Left lung (tissue), 10 donors: Measurements from ENCODE around the gene CWC22. TPM values are rescaled to one million over a fixed set of nuclear protein-coding genes. Genes with fewer than 3 reads are reported as not detected.

Experiments used
- ATAC-seq: fragments of 200-7000 bp; cut with Tn5 transposase; one replicate; pipeline ENCODE4 v1.9.1; 2020; ENCODE audit warnings: moderate library complexity
- DNase-seq, 4 donors: peaks; one replicate each; pipeline ENCODE4 v3.0.0-alpha.2; 2013 to 2020
- H3K27ac ChIP-seq, 2 donors: fragments of 200-600 bp; sonication (generic) in 1 of 2; one replicate each; pipeline versions ENCODE4 v1.5.0 to v1.8.0; 2020 to 2021
- H3K27me3 ChIP-seq, 2 donors: fragments of 200-600 bp; sonication (generic) in 1 of 2; one replicate each; pipeline versions ENCODE4 v1.5.0 to v1.8.0; 2020 to 2021
- H3K36me3 ChIP-seq, 2 donors: fragments of 200-600 bp; sonication (generic) in 1 of 2; one replicate each; pipeline versions ENCODE4 v1.5.0 to v1.8.0; 2020 to 2021
- H3K4me1 ChIP-seq, 2 donors: fragments of 200-600 bp; one replicate each; pipeline ENCODE4 v1.8.0; 2021
- H3K4me3 ChIP-seq, 2 donors: fragments of 200-600 bp; sonication (generic) in 1 of 2; one replicate each; pipeline versions ENCODE4 v1.5.0 to v1.8.0; 2020 to 2021; ENCODE audit warnings: mild to moderate bottlenecking in 1 of 2
- H3K9me3 ChIP-seq, 2 donors: fragments of 200-600 bp; sonication (generic) in 1 of 2; one replicate each; pipeline versions ENCODE4 v1.5.0 to v1.8.0; 2020 to 2021
- CTCF ChIP-seq, 2 donors: fragments of 200-600 bp; sonication (generic) in 1 of 2; IDR thresholded peaks; one replicate each; pipeline versions ENCODE4 v1.5.0 to v1.8.0; 2021; ENCODE audit warnings: antibody characterized with exemption in 2 of 2
- intact Hi-C, 2 donors: fragments of 100-400 bp; cut with DNase I; formaldehyde crosslinking; loops; one replicate each; pipeline versions ENCODE4 v1.11.2 to v1.14.2; 2022
- polyA plus RNA-seq, 6 donors: library from polyadenylated mRNA; unstranded; fragments of 120-200 nt; gene quantifications; one replicate each; pipeline ENCODE4 v1.2.1, GENCODE V29; 2013; ENCODE audit not compliant: insufficient read length in 6 of 6
- total RNA-seq, 2 donors: library from RNA; stranded (reverse); fragmentation: NEBNext Ultra II Directional; extraction: Animal tissue kit (Norgen Biotek cat#: 25700); gene quantifications; one replicate each; pipeline ENCODE4 v1.2.1, GENCODE V29; 2021
- donor health status: DM: no; HTN: yes; CAD: no.
- donor health status: DM: no; HTN: no; CAD: no.

Gene CWC22
- total and polyA plus RNA-seq, 8 donors, result 13.9 to 42.8 (median 37.8) TPM

GRCh38 chr2:180004731-180005130, 2.4 kb downstream of the CWC22 start:
- Histone ChIP-seq H3K4me1 (peaks cover 7 to 56% of the 10 kb centered on the region in 2 donors), H3K27ac (no peak overlapping the region), H3K9me3 (no peaks in the 10 kb centered on the region), H3K36me3 (no peaks in the 10 kb centered on the region), H3K27me3 (no peaks in the 10 kb centered on the region), H3K4me3 (no peak overlapping the region)
- intact Hi-C loops, result no loop called here
- no peak for ATAC-seq
- DNase-seq, result no peak
- TF ChIP-seq CTCF (IDR thresholded peaks at IDR 0.05), result no peak

DNA sequence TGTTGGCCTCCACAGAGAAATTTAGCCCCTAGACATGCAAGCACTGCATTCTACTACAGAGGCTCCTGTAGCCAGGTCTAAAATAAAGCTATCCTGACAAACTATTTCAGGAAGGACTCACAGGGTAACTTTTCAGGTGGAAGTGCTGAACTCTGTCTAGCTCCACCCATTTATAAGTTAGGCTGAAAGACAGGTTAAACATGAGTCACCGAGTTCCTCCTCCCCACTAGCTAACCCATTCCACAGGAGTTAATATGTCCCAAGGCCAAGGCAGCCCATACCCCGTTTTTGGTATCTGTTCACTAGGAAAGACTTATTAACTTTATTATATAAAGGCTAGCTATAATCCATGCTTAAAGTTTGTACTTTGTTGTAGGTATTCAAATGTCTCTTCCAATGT, 3.5 kb downstream of the CWC22 start:
- Histone ChIP-seq H3K4me3 (no peak overlapping the region), H3K27me3 (no peaks in the 10 kb centered on the region), H3K9me3 (no peaks in the 10 kb centered on the region), H3K36me3 (no peaks in the 10 kb centered on the region), H3K4me1 (peaks cover 7 to 56% of the 10 kb centered on the region in 2 donors), H3K27ac (peak overlapping the region in 1 of 2 donors; percentile 21)
- DNase-seq, result no peak
- no peak for TF ChIP-seq CTCF (IDR thresholded peaks at IDR 0.05)
- intact Hi-C loops, result no loop called here
- no peak for ATAC-seq

- Histone ChIP-seq H3K27ac (peak overlapping the region in 1 of 2 donors; percentile 21), H3K9me3 (no peaks in the 10 kb centered on the region), H3K36me3 (no peaks in the 10 kb centered on the region), H3K27me3 (no peaks in the 10 kb centered on the region), H3K4me1 (peaks cover 7 to 56% of the 10 kb centered on the region in 2 donors), H3K4me3 (no peak overlapping the region)
- DNase-seq, result no peak
- no peak for TF ChIP-seq CTCF (IDR thresholded peaks at IDR 0.05)
- ATAC-seq, result no peak
- intact Hi-C loops, result no loop called here
These were observed 4.0 kb downstream of the CWC22 start for GRCh38 chr2:180003073-180003472.

DNA sequence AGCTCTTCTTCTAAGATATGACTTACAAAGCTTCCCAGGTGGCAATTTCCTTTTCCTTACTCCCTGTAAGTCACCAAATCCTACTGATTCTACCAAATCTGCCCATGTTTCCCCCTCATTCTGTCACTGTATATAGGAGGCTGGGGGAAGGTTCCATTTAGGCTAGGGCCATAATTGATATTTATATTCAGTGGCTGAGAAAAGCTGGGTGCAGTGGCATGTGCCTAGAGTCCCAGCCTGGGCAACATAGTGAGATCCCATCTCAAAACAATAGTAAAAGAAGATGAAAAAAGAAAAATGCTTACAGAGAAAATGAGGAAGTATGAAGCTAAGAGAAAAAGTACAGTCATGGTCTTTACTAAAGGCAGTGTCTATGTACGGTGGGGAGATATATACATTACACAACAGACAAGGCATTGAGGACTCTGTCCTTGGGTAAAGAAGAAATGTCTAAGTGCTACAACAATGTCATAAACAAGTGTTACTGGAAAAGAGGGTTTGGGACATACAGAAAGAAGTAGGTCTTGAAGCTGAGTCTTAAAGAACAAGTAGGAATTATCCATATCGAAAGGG, 4.8 kb downstream of the CWC22 start:
- DNase-seq (no peak), ATAC-seq (no peak)
- H3K9me3 ChIP-seq, result no peaks in the 10 kb centered on the region
- H3K4me1 ChIP-seq, result peaks cover 7 to 56% of the 10 kb centered on the region in 2 donors
- H3K4me3 ChIP-seq, result no peak overlapping the region
- no peaks in the 10 kb centered on the region for H3K27me3 ChIP-seq
- no peak for TF ChIP-seq CTCF (IDR thresholded peaks at IDR 0.05)
- peak overlapping the region in 1 of 2 donors; percentile 21 for H3K27ac ChIP-seq
- no peaks in the 10 kb centered on the region for H3K36me3 ChIP-seq
- intact Hi-C loops, result no loop called here

- no peak for TF ChIP-seq CTCF (IDR thresholded peaks at IDR 0.05)
- intact Hi-C loops, result no loop called here
- H3K36me3 ChIP-seq, result no peaks in the 10 kb centered on the region
- DNase-seq, result no peak
- ATAC-seq, result no peak
- H3K9me3 ChIP-seq, result no peaks in the 10 kb centered on the region
- peak overlapping the region in 1 of 2 donors; percentile 21 for H3K27ac ChIP-seq
- H3K4me3 ChIP-seq, result no peak overlapping the region
- H3K27me3 ChIP-seq, result no peaks in the 10 kb centered on the region
- peaks cover 7 to 56% of the 10 kb centered on the region in 2 donors for H3K4me1 ChIP-seq
These were observed 5.4 kb downstream of the CWC22 start for GRCh38 chr2:180001726-180002125.
